Glutamatergic neuron (in vitro differentiated cells): ENCODE results near the gene GLB1L2. TPM values are rescaled to one million over a fixed set of nuclear protein-coding genes. Genes with fewer than 3 reads are reported as not detected.

Experiments
- DNase-seq: peaks from one replicate; pipeline ENCODE4 v3.0.0; 2022
- H3K27ac Mint-ChIP-seq: one replicate; pipeline ENCODE4 v1.8.0; 2020; ENCODE audit warnings: mild to moderate bottlenecking, mixed read lengths, inconsistent platforms; ENCODE audit not compliant: unreplicated experiment
- H3K27me3 Mint-ChIP-seq: one replicate; pipeline ENCODE4 v1.8.0; 2020; ENCODE audit warnings: mild to moderate bottlenecking, moderate library complexity, mixed read lengths, inconsistent platforms; ENCODE audit not compliant: unreplicated experiment
- H3K36me3 Mint-ChIP-seq: one replicate; pipeline ENCODE4 v1.8.0; 2020; ENCODE audit warnings: mild to moderate bottlenecking, mixed read lengths, inconsistent platforms; ENCODE audit not compliant: unreplicated experiment
- H3K4me1 Mint-ChIP-seq: one replicate; pipeline ENCODE4 v1.8.0; 2020; ENCODE audit warnings: mild to moderate bottlenecking, low read depth, mixed read lengths, inconsistent platforms; ENCODE audit not compliant: unreplicated experiment
- H3K4me3 Mint-ChIP-seq: one replicate; pipeline ENCODE4 v1.8.0; 2020; ENCODE audit warnings: mild to moderate bottlenecking, mixed read lengths, inconsistent platforms; ENCODE audit not compliant: unreplicated experiment
- H3K9me3 Mint-ChIP-seq: one replicate; pipeline ENCODE4 v1.8.0; 2020; ENCODE audit warnings: mild to moderate bottlenecking, moderate library complexity, mixed read lengths, inconsistent platforms; ENCODE audit not compliant: unreplicated experiment
- total RNA-seq: library from RNA; stranded (reverse); fragmentation: NEBNext Ultra II Directional; extraction: Animal tissue kit (Norgen Biotek cat#: 25700); gene quantifications from one replicate; pipeline ENCODE4 v1.2.1, GENCODE V29; 2021; ENCODE audit not compliant: unreplicated experiment
- TF ChIP-seq, protein P1 (sequence below): fragments of 200-600 bp; sonication (generic); IDR thresholded peaks from one replicate; pipeline ENCODE4 v1.5.0; 2021; ENCODE audit not compliant: partially characterized antibody, unreplicated experiment

The GLB1L2 gene
- total RNA-seq, 1 donor from 2014 or later = 1.0 TPM

DNA sequence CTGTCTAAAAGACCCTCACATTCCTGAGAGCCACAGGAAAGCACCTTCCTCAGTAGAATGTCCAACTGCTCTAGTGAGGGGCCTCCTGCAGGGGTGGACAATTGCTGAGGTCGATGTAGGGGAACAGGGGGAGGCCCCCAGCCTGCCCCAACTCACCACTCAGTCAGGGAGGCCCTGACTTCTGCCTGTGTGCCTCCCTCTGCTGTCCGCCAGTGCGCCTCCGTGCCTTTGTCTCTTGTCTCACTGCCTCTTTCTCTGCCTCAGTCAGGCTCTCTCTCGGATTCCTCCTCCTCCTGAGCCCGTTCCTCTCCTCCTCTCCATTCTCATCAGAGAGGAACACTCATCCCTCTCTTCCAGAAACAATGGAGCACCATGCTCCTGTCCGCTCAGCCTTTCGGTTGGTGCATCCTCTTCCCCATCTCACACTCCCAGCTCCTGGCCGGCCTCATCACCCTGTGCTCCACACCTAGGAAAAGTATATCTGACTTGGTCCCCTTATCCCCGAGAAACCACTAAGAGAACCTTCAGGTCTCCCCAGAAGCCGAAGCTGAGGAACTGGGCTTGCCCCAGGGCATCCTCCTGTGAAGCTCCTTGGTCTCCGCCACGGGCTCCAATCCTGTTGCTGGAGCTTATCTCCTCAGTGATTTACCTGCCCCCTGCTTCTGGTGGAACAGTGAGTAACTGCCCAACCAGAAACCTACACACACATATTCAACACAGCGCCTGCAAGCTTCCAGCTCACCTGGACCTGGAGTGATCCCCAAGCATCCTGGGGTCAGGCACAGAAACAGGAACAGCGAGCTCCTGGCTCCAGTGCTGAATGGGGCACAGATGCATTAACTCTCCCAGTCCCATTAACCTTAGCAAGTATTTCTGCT, 78.0 kb downstream of the GLB1L2 start:
- H3K4me3 Mint-ChIP-seq = peak overlapping the region; percentile 96

GRCh38 chr11:134410766-134411165, 79.0 kb downstream of the GLB1L2 start:
- peak overlapping the region; percentile 96 for H3K4me3 Mint-ChIP-seq
- H3K27me3 Mint-ChIP-seq = peaks cover 7% of the 10 kb centered on the region
- peaks cover 14% of the 10 kb centered on the region for H3K9me3 Mint-ChIP-seq
- DNase-seq = no peak
- H3K4me1 Mint-ChIP-seq = peaks cover 52% of the 10 kb centered on the region
- TF ChIP-seq, protein P1, sequence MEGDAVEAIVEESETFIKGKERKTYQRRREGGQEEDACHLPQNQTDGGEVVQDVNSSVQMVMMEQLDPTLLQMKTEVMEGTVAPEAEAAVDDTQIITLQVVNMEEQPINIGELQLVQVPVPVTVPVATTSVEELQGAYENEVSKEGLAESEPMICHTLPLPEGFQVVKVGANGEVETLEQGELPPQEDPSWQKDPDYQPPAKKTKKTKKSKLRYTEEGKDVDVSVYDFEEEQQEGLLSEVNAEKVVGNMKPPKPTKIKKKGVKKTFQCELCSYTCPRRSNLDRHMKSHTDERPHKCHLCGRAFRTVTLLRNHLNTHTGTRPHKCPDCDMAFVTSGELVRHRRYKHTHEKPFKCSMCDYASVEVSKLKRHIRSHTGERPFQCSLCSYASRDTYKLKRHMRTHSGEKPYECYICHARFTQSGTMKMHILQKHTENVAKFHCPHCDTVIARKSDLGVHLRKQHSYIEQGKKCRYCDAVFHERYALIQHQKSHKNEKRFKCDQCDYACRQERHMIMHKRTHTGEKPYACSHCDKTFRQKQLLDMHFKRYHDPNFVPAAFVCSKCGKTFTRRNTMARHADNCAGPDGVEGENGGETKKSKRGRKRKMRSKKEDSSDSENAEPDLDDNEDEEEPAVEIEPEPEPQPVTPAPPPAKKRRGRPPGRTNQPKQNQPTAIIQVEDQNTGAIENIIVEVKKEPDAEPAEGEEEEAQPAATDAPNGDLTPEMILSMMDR = no peak
- H3K36me3 Mint-ChIP-seq = peaks cover 4% of the 10 kb centered on the region
- peak overlapping the region; percentile 79 for H3K27ac Mint-ChIP-seq

More for the DNA sequence above, 78.0 kb downstream of the GLB1L2 start:
- peaks cover 12% of the 10 kb centered on the region for H3K9me3 Mint-ChIP-seq
- TF ChIP-seq, protein P1 = no peak
- H3K27me3 Mint-ChIP-seq = peaks cover 7% of the 10 kb centered on the region
- peak overlapping the region; percentile 79 for H3K27ac Mint-ChIP-seq
- H3K4me1 Mint-ChIP-seq = peaks cover 42% of the 10 kb centered on the region
- H3K36me3 Mint-ChIP-seq = peaks cover 4% of the 10 kb centered on the region
- DNase-seq = no peak

DNA sequence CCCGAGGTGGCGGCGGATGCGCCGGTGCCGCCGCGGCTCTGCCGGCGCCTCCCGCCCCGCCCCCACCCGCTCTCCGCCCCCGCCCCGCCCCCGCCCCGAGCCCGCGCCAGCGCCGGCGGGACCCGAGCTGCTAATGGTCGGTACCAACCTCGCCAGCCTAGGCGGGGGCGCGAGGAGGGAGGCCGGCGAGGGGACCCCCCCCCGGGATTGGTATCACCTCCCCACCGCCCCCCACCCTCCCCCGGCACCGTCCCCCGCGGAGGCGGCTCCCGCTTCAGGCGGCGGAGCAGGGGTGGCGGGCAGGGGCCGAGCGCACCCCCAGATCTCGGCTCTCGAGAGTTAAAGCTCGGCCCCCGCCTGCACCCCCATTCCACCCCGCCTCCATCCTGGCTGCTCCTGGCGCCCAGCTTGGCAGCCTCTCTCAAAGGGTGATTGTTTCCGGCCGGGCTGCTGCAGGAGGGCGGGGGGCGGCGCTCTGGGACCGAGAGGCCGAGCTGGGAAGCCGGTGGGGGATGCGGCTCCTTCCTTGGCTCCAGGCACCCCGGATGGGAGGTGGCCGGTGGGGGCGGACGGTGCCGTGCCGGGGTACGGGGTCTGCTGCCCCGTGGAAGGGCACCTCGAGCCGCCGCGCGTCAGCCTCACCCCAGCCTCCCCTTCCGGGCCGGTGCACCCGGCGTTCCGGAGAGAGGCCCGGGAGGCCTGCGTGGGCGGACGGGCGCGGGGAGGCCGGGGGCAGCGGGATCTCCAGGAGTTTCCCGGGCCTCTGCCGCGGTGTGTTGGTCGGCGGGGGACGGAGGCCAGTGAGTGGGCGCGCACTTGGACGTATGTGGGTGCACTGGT, 80.6 kb downstream of the GLB1L2 start, which contains the start of gene B3GAT1:
TSS of gene B3GAT1 (minus strand) at position 40 of the 840 bp plus-strand sequence. CDS start 24,583 bp downstream, outside the sequence.
- Mint-ChIP-seq H3K4me3 (peak within 1 kb of the TSS; percentile 96), H3K27me3 (peaks cover 9% of the 10 kb centered on the region), H3K9me3 (peaks cover 16% of the 10 kb centered on the region), H3K36me3 (peaks cover 4% of the 10 kb centered on the region), H3K27ac (peak within 1 kb of the TSS; percentile 70), H3K4me1 (peaks cover 57% of the 10 kb centered on the region)
- peak; percentile 74 for DNase-seq
- TF ChIP-seq, protein P1 = no peak

DNA sequence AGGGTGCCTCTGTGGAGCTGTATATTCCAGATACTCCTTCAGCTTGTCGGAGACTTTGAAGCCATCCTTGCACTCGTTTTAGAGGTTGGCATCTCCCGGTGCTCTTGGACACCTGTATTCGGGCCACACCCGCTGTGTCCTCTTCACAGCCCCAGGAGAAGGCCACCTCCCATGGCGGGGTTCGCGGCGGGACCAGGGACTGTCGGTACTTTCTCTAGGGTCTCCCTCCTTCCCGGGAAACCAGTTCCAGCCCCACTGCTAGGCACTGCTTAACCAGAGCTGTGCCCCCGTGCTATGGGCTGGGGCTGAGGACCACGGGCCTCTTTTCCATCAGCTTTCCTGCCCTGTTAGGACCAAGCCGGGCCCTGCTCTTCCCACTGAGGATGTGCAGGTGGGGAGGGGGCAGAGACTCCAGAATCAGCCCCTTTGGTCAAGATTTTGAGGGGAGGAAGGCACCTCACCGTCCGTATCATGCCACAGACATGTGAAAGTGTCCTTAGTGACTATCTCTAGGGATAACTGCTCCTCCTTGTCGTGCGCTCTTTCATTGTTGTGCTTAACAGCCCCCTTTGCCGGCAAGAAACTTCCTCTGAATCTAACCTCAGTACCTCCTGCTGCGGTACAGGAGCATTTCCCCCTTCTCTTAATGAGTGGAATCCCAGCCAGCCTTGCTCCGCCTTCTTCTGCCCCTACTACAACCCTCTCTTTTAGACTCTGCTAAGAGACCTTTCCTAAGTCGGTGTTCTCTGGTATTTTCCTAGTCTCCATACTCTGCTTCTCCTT, 81.4 kb downstream of the GLB1L2 start:
- H3K4me3 Mint-ChIP-seq = peak overlapping the region; percentile 81
- peak overlapping the region; percentile 80 for H3K27ac Mint-ChIP-seq
- H3K27me3 Mint-ChIP-seq = peaks cover 8% of the 10 kb centered on the region
- H3K9me3 Mint-ChIP-seq = peaks cover 16% of the 10 kb centered on the region
- H3K36me3 Mint-ChIP-seq = no peaks in the 10 kb centered on the region
- TF ChIP-seq, protein P1 = no peak
- peaks cover 60% of the 10 kb centered on the region for H3K4me1 Mint-ChIP-seq
- DNase-seq = no peak
